ENCODE results near the gene GNG10. TPM values are rescaled to one million over a fixed set of nuclear protein-coding genes. Genes with fewer than 3 reads are reported as not detected.

The GNG10 gene
- total and polyA plus RNA-seq, 9 of the 15 experiments (the other 6 are each of a cell fraction or from before 2014, with no cell fraction given), result 13.1 to 37.8 (median 28.4) TPM

- TF ChIP-seq NR0B1 (IDR thresholded peaks at IDR 0.05; ENCODE audit: partially characterized antibody) (no peak), STAT6 (CRISPR knock-in tag; IDR thresholded peaks at IDR 0.05) (no peak), GTF3C2 (IDR thresholded peaks at IDR 0.05; ENCODE audit: borderline replicate concordance, extremely low read depth, insufficient read length) (no peak), CBX1 (IDR thresholded peaks at IDR 0.05; ENCODE audit: low read depth) (no peak; the same call in 1 of the 2 replicates), ESRRB (CRISPR knock-in tag; IDR thresholded peaks at IDR 0.05; ENCODE audit: borderline replicate concordance) (no peak), ZNF253 (CRISPR knock-in tag; conservative IDR thresholded peaks at IDR 0.05) (no peak), ZFP91 (CRISPR knock-in tag; IDR thresholded peaks at IDR 0.05) (peak; percentile 28; the same call in 1 of the 2 replicates), RBFOX2 (IDR thresholded peaks at IDR 0.05; ENCODE audit: low read depth, low read length) (no peak), ZNF263 (CRISPR knock-in tag; IDR thresholded peaks at IDR 0.05; ENCODE audit: borderline replicate concordance) (no peak), TEAD4 (IDR thresholded peaks at IDR 0.05; ENCODE audit: low read length) (peak; percentile 4; the same call in 1 of the 2 replicates), TEAD4 (CRISPR knock-in tag; IDR thresholded peaks at IDR 0.05; ENCODE audit: borderline replicate concordance) (no peak), GABPB1 (CRISPR knock-in tag; IDR thresholded peaks at IDR 0.05) (peak; percentile 99), MITF (IDR thresholded peaks at IDR 0.05) (no peak)
These were observed 30.5 kb upstream of the GNG10 start (continued) for GRCh38 chr9:111630964-111631213.

Measured in K562 (cell line).